PC-9 (cell line): ENCODE data around the gene RCBTB2. TPM values are rescaled to one million over a fixed set of nuclear protein-coding genes. Genes with fewer than 3 reads are reported as not detected.

Source experiments
- BruUV-seq: library from RNA; stranded (reverse); fragments of 400-500 nt; replicated peaks from 2 replicates; lab custom pipeline; 2021; lab: Mats Ljungman, UMichigan
- CTCF ChIA-PET: fragments of 300-600 bp; sonication (Branson Sonifier 250); formaldehyde crosslinking; loops from one replicate; lab custom pipeline; 2022; ENCODE audit warnings: antibody characterized with exemption; lab: Charles Lee
- POLR2A ChIA-PET: fragments of 300-600 bp; sonication (Branson Sonifier 250); formaldehyde crosslinking; loops from one replicate; lab custom pipeline; 2022; ENCODE audit warnings: antibody characterized with exemption; ENCODE audit not compliant: unreplicated experiment; lab: Charles Lee
- DNase-seq, 2 experiments: peaks; one replicate each; pipeline versions ENCODE4 v3.0.0 to v3.0.0-alpha.2; 2015 to 2022; ENCODE audit warnings: mixed read lengths in 1 of 2
- H2AFZ ChIP-seq: fragments of 200-600 bp; sonication (generic); 2 replicates; pipeline ENCODE4 v1.8.1; 2017; ENCODE audit warnings: antibody characterized with exemption
- H3F3A ChIP-seq: fragments of 200-600 bp; sonication (generic); 2 replicates; pipeline ENCODE4 v1.8.1; 2017; ENCODE audit warnings: antibody characterized with exemption, mild to moderate bottlenecking, low read depth; ENCODE audit not compliant: insufficient read depth
- H3K27ac ChIP-seq: fragments of 200-600 bp; sonication (generic); 2 replicates; pipeline ENCODE4 v1.6.1; 2016; ENCODE audit warnings: mixed run types
- H3K27me3 ChIP-seq: fragments of 200-600 bp; sonication (generic); 2 replicates; pipeline ENCODE4 v1.6.1; 2016; ENCODE audit warnings: low read depth, mixed run types; ENCODE audit not compliant: insufficient read depth
- H3K36me3 ChIP-seq: fragments of 200-600 bp; sonication (generic); 2 replicates; pipeline ENCODE4 v1.6.1; 2016; ENCODE audit warnings: low read depth, mixed run types
- H3K4me1 ChIP-seq: fragments of 200-600 bp; sonication (generic); replicated peaks from 2 replicates; pipeline ENCODE4 v1.6.1; 2016; ENCODE audit warnings: mixed run types; ENCODE audit not compliant: insufficient read depth
- H3K4me2 ChIP-seq: fragments of 200-600 bp; sonication (generic); 2 replicates; pipeline ENCODE4 v1.6.1; 2017; ENCODE audit warnings: mixed run types
- H3K4me3 ChIP-seq: fragments of 200-600 bp; sonication (generic); 2 replicates; pipeline ENCODE4 v1.6.1; 2016; ENCODE audit warnings: mixed run types
- H3K79me2 ChIP-seq: fragments of 200-600 bp; sonication (generic); 2 replicates; pipeline ENCODE4 v1.6.1; 2017; ENCODE audit warnings: low read depth, mixed run types
- H3K9me2 ChIP-seq: fragments of 200-600 bp; sonication (generic); 2 replicates; pipeline ENCODE4 v1.8.1; 2017; ENCODE audit warnings: mild to moderate bottlenecking; ENCODE audit not compliant: insufficient read depth
- H3K9me3 ChIP-seq: fragments of 200-600 bp; sonication (generic); 2 replicates; pipeline ENCODE4 v1.8.1; 2016; ENCODE audit warnings: low read depth; ENCODE audit not compliant: insufficient read depth
- H4K20me1 ChIP-seq: fragments of 200-600 bp; sonication (generic); 2 replicates; pipeline ENCODE4 v1.8.1; 2017; ENCODE audit not compliant: insufficient read depth
- EZH2 ChIP-seq: fragments of 200-600 bp; sonication (generic); IDR thresholded peaks from 2 replicates; pipeline ENCODE4 v1.8.0; 2017; ENCODE audit warnings: antibody characterized with exemption, low read depth
- intact Hi-C: fragments of 100-400 bp; cut with micrococcal nuclease; formaldehyde crosslinking; loops from one replicate; pipeline ENCODE4 v1.10.0; 2022; ENCODE audit not compliant: unreplicated experiment
- total RNA-seq: library from RNA; stranded (reverse); gene quantifications from 2 replicates; pipeline ENCODE4 v1.2.3, GENCODE V29; 2021
- TF ChIP-seq, protein P1 (sequence below): fragments of 200-600 bp; sonication (generic); conservative IDR thresholded peaks from 2 replicates; pipeline ENCODE4 v1.6.1; 2017; ENCODE audit warnings: mixed run types, antibody characterized with exemption, mild to moderate bottlenecking, moderate library complexity

RCBTB2 gene
- total RNA-seq, 1 experiment from 2014 or later: 2.6 TPM

DNA sequence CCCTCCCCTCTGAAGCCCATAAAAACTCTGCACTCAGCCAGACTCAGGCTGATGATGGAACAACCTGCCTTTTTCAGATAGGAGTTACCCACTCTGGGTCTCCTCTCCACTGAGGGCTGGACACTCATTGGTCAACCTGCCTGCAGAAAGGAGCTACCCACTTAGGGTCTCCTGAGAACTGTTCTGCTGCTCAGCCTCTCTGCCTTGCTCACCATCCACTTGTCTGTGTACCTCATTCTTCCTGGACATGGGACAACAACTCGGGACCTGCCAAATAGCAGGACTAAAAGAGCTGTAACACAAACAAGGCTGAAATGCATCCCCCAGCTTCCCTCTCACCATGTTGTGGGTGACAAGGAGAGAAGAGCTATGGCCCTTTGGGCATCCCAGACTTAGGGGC, 18.4 kb upstream of the RCBTB2 start:
- H3K27ac ChIP-seq: no peak overlapping the region
- no TSS peak for BruUV-seq
- H3K4me2 ChIP-seq: no peak overlapping the region
- CTCF ChIA-PET: no interaction called here
- H3K4me1 ChIP-seq: no peaks in the 10 kb centered on the region
- H4K20me1 ChIP-seq: no peaks in the 10 kb centered on the region
- H3K79me2 ChIP-seq: no peaks in the 10 kb centered on the region
- H3K27me3 ChIP-seq: no peaks in the 10 kb centered on the region
- H2AFZ ChIP-seq: no peak overlapping the region
- no peaks in the 10 kb centered on the region for H3K36me3 ChIP-seq
- POLR2A ChIA-PET: no interaction called here
- TF ChIP-seq, protein P1, sequence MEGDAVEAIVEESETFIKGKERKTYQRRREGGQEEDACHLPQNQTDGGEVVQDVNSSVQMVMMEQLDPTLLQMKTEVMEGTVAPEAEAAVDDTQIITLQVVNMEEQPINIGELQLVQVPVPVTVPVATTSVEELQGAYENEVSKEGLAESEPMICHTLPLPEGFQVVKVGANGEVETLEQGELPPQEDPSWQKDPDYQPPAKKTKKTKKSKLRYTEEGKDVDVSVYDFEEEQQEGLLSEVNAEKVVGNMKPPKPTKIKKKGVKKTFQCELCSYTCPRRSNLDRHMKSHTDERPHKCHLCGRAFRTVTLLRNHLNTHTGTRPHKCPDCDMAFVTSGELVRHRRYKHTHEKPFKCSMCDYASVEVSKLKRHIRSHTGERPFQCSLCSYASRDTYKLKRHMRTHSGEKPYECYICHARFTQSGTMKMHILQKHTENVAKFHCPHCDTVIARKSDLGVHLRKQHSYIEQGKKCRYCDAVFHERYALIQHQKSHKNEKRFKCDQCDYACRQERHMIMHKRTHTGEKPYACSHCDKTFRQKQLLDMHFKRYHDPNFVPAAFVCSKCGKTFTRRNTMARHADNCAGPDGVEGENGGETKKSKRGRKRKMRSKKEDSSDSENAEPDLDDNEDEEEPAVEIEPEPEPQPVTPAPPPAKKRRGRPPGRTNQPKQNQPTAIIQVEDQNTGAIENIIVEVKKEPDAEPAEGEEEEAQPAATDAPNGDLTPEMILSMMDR: no peak
- no peak for TF ChIP-seq EZH2
- no peaks in the 10 kb centered on the region for H3F3A ChIP-seq
- no peak overlapping the region for H3K4me3 ChIP-seq
- 0 out of 2 replicates have a peak, but pooled peaks cover 4% of the 10 kb centered on the region for H3K9me3 ChIP-seq
- no peak for DNase-seq
- intact Hi-C loops: no loop called here
- no peaks in the 10 kb centered on the region for H3K9me2 ChIP-seq

DNA sequence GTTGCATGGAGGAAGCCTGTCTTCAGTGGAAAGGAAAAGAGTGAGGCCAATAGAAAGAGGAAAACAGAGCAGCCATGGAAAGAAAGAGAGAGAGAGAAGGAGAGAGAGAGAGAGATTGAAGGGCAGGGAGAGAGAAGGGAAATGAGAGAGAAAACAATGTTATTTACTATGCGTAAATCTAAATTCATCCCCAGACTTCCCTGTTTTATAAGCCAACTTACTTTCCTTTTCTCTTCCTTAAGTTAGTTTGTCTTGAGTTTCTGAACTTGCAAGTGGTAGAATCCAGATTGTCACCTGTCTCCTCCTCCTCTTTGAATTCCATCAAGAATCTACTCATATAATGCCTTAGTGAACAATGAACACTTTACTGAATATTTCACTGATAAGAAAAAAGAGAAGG, 16.8 kb upstream of the RCBTB2 start:
- Histone ChIP-seq H4K20me1 (no peaks in the 10 kb centered on the region), H3K4me3 (no peak overlapping the region), H3K9me3 (no peaks in the 10 kb centered on the region), H3K27me3 (no peaks in the 10 kb centered on the region), H3K4me1 (no peaks in the 10 kb centered on the region), H3K4me2 (no peak overlapping the region), H3K79me2 (no peaks in the 10 kb centered on the region), H2AFZ (no peak overlapping the region), H3F3A (no peaks in the 10 kb centered on the region), H3K36me3 (no peaks in the 10 kb centered on the region), H3K9me2 (no peaks in the 10 kb centered on the region), H3K27ac (no peak overlapping the region)
- CTCF ChIA-PET: no interaction called here
- no TSS peak for BruUV-seq
- TF ChIP-seq, protein P1: no peak
- no peak for TF ChIP-seq EZH2
- no peak for DNase-seq
- POLR2A ChIA-PET: no interaction called here
- intact Hi-C loops: no loop called here

DNA sequence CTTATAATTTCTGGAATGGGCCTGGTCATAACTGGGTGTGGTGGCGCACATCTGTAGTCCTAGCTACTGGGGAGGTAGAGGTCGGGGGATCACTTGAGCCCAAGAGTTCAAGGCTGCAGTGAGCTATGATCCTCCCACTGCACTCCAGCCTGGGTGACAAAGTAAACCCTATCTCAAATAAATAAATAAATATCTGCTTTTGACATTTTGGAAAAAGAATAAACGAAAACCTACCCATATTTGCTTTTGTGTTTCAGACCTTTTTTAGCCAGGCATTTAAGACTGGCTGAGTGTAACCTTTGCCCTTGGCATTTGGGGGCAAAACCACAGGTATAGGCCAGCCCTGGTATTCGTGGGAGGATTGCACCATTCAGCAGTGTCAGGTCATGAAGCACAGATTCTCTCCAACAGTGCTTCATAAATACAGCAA, 14.8 kb upstream of the RCBTB2 start:
- Histone ChIP-seq H3K4me1 (no peaks in the 10 kb centered on the region), H3K4me3 (no peak overlapping the region), H3K4me2 (no peak overlapping the region), H3F3A (no peaks in the 10 kb centered on the region), H3K27ac (no peak overlapping the region), H3K36me3 (no peaks in the 10 kb centered on the region), H4K20me1 (no peaks in the 10 kb centered on the region), H3K9me2 (no peaks in the 10 kb centered on the region), H3K27me3 (no peaks in the 10 kb centered on the region), H3K9me3 (no peaks in the 10 kb centered on the region), H2AFZ (no peak overlapping the region), H3K79me2 (no peaks in the 10 kb centered on the region)
- DNase-seq: no peak
- no TSS peak for BruUV-seq
- POLR2A ChIA-PET: no interaction called here
- intact Hi-C loops: no loop called here
- TF ChIP-seq EZH2: no peak
- TF ChIP-seq, protein P1: no peak
- CTCF ChIA-PET: no interaction called here
